Fibroblast of the conjunctiva (primary cell): ENCODE results near the gene CIDEB.
A peak's percentile ranks its signal among the peaks of the same experiment; 100 is the strongest.

Source experiments
- DNase-seq: peaks from one replicate; pipeline ENCODE4 v3.0.0-alpha.2; 2010; ENCODE audit warnings: low read depth

Gene CIDEB

GRCh38 chr14:24312736-24313507 is 5.1 kb upstream of the CIDEB start:
- no peak for DNase-seq

DNA sequence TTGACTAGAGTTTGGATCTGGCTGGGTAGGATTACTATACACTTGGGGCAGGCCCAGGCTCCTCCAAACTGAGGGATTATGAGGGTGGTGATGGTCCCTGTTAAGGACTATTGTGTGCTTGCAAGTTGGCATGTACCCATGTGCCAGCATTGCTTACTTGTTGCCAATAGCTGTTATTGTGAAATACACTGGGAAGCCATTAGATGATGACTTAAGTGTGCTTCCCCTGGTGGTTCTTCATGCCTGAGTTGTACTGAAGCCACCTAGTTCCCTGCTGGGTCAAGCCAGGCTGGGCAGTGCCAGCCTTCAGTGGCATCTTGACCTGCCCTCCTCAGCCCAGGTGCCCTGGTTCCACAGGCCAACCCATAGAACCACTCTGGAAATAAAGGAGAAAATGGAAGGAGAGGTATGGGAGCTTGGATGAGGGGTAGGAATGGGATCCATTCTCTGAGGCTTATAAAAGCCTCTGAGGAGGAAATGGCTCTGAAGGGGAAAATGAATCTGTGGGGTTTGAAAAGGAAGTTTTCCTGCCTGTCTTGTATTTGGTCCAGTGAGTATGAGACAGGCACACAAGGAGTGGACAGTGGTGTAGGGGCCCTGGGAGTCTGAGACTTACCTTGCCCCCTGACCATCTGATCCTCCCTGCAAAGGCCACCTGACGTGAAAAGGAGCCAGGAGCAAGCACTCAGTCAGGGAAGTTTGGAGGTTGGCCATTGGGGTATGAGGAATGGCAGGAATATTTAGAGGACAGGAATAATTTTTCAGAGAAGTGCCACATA is 4.2 kb upstream of the CIDEB start:
- DNase-seq = no peak

- peak; percentile 49 for DNase-seq
These were observed 3.1 kb upstream of the CIDEB start, which contains the start of gene LTB4R for GRCh38 chr14:24310646-24311604. Gene LTB4R, plus strand, starts transcription at chr14:24311502. Its CDS starts 4,150 bp downstream, at chr14:24315652.

- DNase-seq = no peak
These were observed 2.5 kb upstream of the CIDEB start for GRCh38 chr14:24310265-24310645.

- no peak for DNase-seq
These were observed 1.9 kb upstream of the CIDEB start, which contains the start of gene LTB4R2 for GRCh38 chr14:24309538-24310264. Gene LTB4R2, plus strand, starts transcription at chr14:24310140. Its CDS starts 525 bp downstream, at chr14:24310665.

GRCh38 chr14:24308342-24309124 is 756 bp upstream of the CIDEB start:
- DNase-seq = no peak

GRCh38 chr14:24307156-24307574 is 612 bp downstream of the CIDEB start:
- no peak for DNase-seq

- no peak for DNase-seq
These were observed 3.8 kb downstream of the CIDEB start for GRCh38 chr14:24304019-24304387.

- DNase-seq = no peak
These were observed 7.3 kb downstream of the CIDEB start for GRCh38 chr14:24300326-24300980.

DNA sequence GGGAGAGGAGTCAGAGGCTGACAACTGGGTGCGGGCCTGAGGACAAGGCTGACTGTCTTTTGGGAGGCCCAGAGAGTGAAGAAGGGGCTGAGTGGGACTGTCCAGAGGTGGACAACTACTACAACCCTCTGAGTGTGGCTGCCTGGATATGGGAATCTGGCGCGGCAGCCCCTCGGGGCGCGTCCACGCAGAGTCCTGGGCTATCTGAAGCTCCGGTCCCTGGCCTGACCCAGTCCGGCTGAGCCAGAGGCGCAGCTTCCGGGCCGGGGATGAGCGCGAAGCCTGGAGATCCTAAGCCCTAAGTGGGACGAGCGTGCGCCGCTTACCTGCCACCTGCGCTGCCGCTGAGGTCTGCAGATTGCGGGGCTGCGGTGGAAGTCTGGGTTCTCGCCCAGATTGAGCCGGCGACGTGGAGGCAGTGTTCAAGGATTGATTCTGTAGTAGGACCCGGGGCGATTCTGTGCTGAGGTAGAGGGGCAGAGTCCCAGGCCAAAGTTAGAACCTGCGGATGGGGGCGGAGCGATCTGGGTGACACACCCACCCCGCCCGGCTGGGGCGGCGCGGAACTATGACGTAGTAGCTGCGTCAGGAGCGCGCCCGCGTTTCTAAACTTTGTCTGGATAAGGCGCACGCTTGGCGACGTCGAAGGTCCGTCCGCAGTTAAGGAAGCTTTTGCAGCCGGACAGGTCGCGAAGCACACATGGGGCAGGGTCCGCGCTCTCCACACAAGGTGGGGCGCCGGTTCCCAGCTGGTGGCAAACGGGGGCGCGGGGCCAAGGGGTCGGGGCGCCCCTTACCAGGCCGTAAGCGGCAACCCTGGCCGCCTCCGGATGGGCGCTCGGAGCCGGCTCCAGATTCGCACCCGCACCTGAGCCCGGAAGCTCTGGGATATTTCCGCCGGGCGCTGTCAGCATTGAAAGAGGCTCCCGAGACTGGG is 8.3 kb downstream of the CIDEB start, which contains the start of the genes DHRS1 and NOP9:
Gene DHRS1, minus strand, starts transcription at position 526 of the 937 bp plus-strand sequence. CDS start 674 bp downstream, outside the sequence.
Gene NOP9, plus strand, starts transcription at position 596 of the 937 bp plus-strand sequence. Its CDS starts 105 bp downstream, at position 701.
- peak; percentile 56 for DNase-seq

GRCh38 chr14:24298892-24299254 is 8.9 kb downstream of the CIDEB start:
- DNase-seq = no peak

GRCh38 chr14:24297190-24297964 is 10.4 kb downstream of the CIDEB start:
- DNase-seq = no peak

DNA sequence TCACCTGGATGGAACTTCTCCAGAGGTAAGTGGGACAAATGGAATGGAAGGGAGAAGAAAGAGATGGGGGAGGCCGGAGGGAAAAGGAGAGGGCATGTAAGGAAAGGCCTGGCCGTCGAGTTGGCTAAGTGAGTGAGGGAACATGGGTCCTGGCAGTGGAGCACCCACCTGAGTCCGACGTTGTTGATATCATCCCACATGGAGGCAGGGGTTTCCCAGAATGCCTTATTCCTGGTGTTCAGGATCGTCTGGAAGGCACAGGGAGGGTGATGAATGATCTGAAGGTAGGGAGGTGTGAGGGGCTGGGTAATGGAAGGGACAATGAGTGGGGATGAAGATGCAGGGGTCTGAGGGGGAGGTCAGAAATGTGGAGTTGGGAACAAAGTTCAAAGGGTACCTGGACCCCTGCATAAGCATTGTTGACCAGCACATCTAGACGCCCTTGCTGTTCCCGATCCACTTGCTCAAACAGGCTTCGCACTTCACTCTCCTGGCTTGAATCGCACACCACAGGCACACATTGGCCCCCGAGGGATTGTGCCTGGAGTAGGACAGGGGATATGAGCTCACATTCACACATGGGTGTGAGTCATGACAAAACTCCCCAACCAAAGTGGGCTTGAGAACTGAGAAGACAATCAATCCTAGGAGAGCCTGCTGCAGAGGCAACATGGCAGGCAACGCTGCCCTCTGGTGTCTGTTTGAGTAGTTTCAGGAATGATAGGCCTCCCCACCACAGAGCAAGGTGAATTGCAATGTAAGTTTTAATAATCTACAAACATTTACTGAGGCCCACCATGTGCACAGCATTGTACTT is 11.2 kb downstream of the CIDEB start:
- DNase-seq = peak; percentile 87

DNA sequence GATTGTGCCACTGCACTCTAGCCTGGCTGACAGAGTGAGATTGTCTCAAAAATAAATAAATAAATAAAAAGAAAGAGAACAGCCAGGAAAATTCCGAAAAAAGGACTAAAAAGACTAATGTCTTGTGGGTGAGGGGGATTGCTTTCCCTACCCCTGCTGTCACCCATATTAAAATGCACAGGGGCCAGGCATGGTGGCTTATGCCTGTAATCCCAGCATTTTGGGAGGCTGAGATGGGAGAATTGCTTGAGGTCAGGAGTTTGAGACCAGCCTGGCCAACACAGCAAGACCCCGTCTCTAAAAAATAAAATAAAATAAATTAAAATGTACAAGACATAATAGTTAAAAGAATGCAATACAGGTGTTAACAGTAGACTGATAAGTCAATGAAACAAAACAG is 14.3 kb downstream of the CIDEB start:
- DNase-seq = no peak

DNA sequence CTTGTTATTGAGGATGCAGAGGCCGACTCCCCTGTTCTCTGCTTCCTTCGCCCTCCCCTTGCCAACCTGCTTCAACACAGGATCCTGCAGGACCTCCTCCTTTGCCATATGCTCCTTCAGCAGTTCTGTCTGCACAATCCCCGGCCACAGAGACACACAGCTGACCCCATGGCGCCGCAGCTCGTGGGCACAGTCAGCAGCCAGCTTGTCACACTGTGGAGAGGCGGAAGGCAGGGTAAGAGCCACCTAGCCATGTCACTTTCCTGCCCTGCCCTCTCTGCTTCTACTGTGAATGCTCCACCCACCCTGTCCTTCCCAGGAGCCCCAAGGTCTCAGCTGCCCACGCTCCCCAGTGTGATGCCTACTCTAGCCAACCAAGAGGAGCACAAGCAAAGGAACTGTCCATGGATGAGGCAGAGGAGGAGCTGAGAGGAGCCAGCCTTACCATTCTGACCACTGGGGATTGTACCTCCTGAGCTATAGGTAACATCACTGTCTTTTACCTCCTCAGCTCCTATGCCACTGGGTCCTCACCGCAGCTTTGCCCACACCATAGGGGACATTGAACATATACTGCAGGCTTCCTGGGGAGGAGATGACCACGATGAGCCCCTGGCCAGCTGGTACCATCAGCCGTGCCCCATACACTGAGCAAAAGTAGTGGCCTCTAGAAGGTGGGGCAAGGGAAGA is 15.5 kb downstream of the CIDEB start:
- no peak for DNase-seq

DNA sequence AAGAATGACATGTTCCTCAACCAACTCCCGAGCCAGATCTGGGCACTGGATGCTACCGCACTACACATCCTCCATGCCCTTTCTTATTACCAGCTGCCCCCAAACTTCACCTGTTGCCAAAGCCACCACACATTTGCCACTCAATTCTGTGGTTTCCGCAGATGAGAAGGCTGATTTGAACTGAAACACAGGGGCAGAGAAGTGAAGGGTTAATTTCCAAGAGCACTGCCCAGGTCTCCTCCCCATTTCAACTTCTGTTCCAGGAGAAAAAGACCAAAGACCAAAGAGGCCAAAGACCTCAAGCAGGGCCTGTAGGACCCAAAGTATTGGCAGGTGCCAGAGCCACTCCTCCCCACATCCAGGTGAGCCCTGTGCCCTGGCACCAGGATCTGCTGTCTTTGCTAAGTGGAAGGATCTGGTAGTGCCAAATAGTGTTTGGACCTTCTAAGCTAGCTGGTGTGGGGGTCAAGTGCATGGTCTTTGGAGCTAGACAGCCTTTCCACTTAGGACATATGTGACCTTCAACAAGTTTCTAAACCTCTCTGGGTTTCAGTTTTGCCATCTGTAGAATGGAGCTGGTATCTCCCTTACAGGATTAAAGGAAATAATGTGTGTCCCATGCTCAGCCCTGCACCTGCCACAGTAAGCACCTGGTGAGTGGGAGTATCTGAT is 16.2 kb downstream of the CIDEB start:
- DNase-seq = no peak
